ENCODE results near the gene PTGER1. TPM values are rescaled to one million over a fixed set of nuclear protein-coding genes. Genes with fewer than 3 reads are reported as not detected.

The PTGER1 gene
- total and polyA plus RNA-seq, 2 donors (not counting 1 experiment from before 2014, with no cell fraction given), result 0.27 TPM; not detected in 1

DNA sequence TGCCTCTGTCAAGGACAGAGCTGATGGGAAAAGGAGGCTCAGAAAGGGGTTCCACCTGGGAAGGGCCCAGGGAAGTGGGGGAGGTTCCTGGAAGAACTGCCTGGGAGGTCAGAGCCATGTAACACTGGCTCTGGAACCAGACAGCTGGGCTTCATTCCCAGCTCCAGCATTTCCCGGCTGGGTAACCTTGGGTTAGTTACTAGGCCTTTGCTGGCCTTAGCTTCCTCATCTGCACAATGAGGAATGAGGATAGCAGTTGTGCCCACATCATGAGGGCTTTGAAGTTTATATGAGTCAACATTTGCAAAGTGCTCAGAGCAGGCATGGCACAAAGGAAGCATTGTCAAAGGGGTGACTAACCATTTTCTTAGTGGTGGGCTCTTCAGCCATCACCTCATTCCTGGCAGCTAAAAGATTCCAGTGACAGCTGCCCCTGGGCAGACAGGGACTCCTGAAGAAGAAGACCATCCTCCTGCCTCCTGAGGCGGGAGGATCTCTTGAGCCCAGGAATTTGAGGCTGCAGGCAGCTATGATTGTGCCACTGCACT lies 44.8 kb upstream of the PTGER1 start:
- Histone ChIP-seq H3K4me2 (replicated peaks; ENCODE audit: low read depth, low read length, poor library complexity, severe bottlenecking) (no peak overlapping the region), H4K20me1 (ENCODE audit: control insufficient read depth, insufficient read depth, low read length, poor library complexity, severe bottlenecking) (peaks cover 31% of the 10 kb centered on the region), H3K9me3 (ENCODE audit: control extremely low read depth in 1 of 3, control insufficient read depth in 2 of 3, insufficient read depth in 1 of 3, low read length in 2 of 3) (no peaks in the 10 kb centered on the region), H3K27ac (ENCODE audit: low read length in 2 of 2) (peak overlapping the region in 1 of 2 donors; percentile 93), H3K36me3 (replicated peaks in 1 of 2; ENCODE audit: control extremely low read depth in 1 of 2, control insufficient read depth in 1 of 2, extremely low read depth in 1 of 2, insufficient read depth in 2 of 2, low read length in 1 of 2) (peaks cover 0 to 13% of the 10 kb centered on the region in 2 experiments), H3K4me3 (ENCODE audit: control extremely low read depth in 1 of 5, extremely low read depth in 1 of 5, insufficient read depth in 1 of 5, low read depth in 2 of 5, low read length in 4 of 5) (no peak overlapping the region), H3K79me2 (ENCODE audit: control insufficient read depth, insufficient read depth, low read length) (peaks cover 21% of the 10 kb centered on the region), H2AFZ (ENCODE audit: insufficient read depth, low read depth, low read length, poor library complexity, severe bottlenecking) (no peak overlapping the region), H3K4me1 (ENCODE audit: control insufficient read depth in 2 of 2, insufficient read depth in 2 of 2, low read length in 2 of 2) (peaks cover 50 to 55% of the 10 kb centered on the region in 2 donors), H3K27me3 (replicated peaks in 1 of 4; ENCODE audit: control extremely low read depth in 1 of 4, control insufficient read depth in 3 of 4, insufficient read depth in 4 of 4, low read length in 3 of 4) (no peaks in the 10 kb centered on the region), H3K9ac (ENCODE audit: low read length) (no peak overlapping the region)
- Mint-ChIP-seq H3K9me3 (ENCODE audit: insufficient read depth) (no peaks in the 10 kb centered on the region), H3K4me1 (peaks cover 53% of the 10 kb centered on the region), H3K27me3 (no peaks in the 10 kb centered on the region), H3K27ac (peak overlapping the region; percentile 85), H3K4me3 (peak overlapping the region; percentile 73)
- ChIA-PET CTCF (interaction anchor here (2.4 kb wide), 1 partner anchor 36 kb away, joined by 7 read pairs; no protein-coding TSS in a partner anchor), POLR2A (no interaction called here)
- intact Hi-C loops (cut with micrococcal nuclease), result no loop called here
- ATAC-seq (ENCODE audit: low read depth), result no peak
- no peak for DNase-seq
- TF ChIP-seq EZH2 (IDR thresholded peaks at IDR 0.05; ENCODE audit: borderline replicate concordance, insufficient read depth, low read depth, low read length, poor library complexity, severe bottlenecking), result no peak
- TF ChIP-seq, protein P1, sequence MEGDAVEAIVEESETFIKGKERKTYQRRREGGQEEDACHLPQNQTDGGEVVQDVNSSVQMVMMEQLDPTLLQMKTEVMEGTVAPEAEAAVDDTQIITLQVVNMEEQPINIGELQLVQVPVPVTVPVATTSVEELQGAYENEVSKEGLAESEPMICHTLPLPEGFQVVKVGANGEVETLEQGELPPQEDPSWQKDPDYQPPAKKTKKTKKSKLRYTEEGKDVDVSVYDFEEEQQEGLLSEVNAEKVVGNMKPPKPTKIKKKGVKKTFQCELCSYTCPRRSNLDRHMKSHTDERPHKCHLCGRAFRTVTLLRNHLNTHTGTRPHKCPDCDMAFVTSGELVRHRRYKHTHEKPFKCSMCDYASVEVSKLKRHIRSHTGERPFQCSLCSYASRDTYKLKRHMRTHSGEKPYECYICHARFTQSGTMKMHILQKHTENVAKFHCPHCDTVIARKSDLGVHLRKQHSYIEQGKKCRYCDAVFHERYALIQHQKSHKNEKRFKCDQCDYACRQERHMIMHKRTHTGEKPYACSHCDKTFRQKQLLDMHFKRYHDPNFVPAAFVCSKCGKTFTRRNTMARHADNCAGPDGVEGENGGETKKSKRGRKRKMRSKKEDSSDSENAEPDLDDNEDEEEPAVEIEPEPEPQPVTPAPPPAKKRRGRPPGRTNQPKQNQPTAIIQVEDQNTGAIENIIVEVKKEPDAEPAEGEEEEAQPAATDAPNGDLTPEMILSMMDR (IDR thresholded peaks at IDR 0.05), result no peak
- WGBS (ENCODE audit: insufficient coverage), result 100% methylated on average over 2 of the region's 2 CpGs

DNA sequence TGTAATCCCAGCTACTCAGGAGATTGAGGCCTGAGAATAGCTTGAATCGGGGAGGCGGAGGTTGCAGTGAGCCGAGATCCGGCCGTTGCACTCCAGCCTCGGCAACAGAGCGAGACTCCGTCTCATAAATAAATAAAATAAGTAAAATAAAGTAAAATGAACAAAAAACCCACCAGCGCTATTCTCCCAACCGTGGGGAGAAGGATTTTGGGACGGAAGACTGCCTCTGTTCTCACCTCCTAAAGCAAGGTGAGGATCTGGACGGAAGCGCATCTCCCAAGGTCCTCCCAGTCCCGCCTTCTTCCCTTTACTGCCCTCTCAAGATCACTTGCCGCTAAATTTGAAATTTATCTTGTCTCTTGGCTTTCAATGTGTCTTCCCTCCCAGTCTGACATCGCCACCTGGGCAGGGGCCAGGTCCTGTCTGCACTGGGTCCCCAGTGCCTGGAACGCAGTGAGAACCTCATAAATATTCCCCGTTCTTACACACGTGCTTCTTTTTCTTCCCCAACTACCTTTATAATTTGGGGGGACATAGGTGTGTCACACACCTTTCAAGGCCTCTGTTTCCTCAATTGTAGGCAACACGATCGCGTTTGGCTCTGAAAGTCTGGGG lies 44.2 kb upstream of the PTGER1 start:
- H3K4me3 Mint-ChIP-seq, result peak overlapping the region; percentile 73
- ChIA-PET POLR2A (interaction anchor here (0.6 kb wide), 1 partner anchor 62 kb away, joined by 3 read pairs; no protein-coding TSS in a partner anchor), CTCF (no interaction called here)
- H3K9me3 ChIP-seq (ENCODE audit: control extremely low read depth in 1 of 3, control insufficient read depth in 2 of 3, insufficient read depth in 1 of 3, low read length in 2 of 3), result no peaks in the 10 kb centered on the region
- peak overlapping the region in 3 of 5 experiments; percentile 48 to 60 (median 57) for H3K4me3 ChIP-seq (ENCODE audit: control extremely low read depth in 1 of 5, extremely low read depth in 1 of 5, insufficient read depth in 1 of 5, low read depth in 2 of 5, low read length in 4 of 5)
- intact Hi-C loops (cut with micrococcal nuclease), result no loop called here
- no peaks in the 10 kb centered on the region for H3K9me3 Mint-ChIP-seq (ENCODE audit: insufficient read depth)
- H3K4me1 Mint-ChIP-seq, result peaks cover 58% of the 10 kb centered on the region
- TF ChIP-seq, protein P1 (IDR thresholded peaks at IDR 0.05), result no peak
- no peak for TF ChIP-seq EZH2 (IDR thresholded peaks at IDR 0.05; ENCODE audit: borderline replicate concordance, insufficient read depth, low read depth, low read length, poor library complexity, severe bottlenecking)
- peak overlapping the region; percentile 85 to 93 for H3K27ac ChIP-seq (ENCODE audit: low read length in 2 of 2)
- peak overlapping the region; percentile 93 for H3K4me2 ChIP-seq (replicated peaks; ENCODE audit: low read depth, low read length, poor library complexity, severe bottlenecking)
- peak overlapping the region; percentile 56 for H3K9ac ChIP-seq (ENCODE audit: low read length)
- peaks cover 0 to 19% of the 10 kb centered on the region in 2 experiments for H3K36me3 ChIP-seq (replicated peaks in 1 of 2; ENCODE audit: control extremely low read depth in 1 of 2, control insufficient read depth in 1 of 2, extremely low read depth in 1 of 2, insufficient read depth in 2 of 2, low read length in 1 of 2)
- H3K27ac Mint-ChIP-seq, result peak overlapping the region; percentile 85
- H3K27me3 ChIP-seq (replicated peaks in 1 of 4; ENCODE audit: control extremely low read depth in 1 of 4, control insufficient read depth in 3 of 4, insufficient read depth in 4 of 4, low read length in 3 of 4), result no peaks in the 10 kb centered on the region
- H3K27me3 Mint-ChIP-seq, result no peaks in the 10 kb centered on the region
- peaks cover 21% of the 10 kb centered on the region for H3K79me2 ChIP-seq (ENCODE audit: control insufficient read depth, insufficient read depth, low read length)
- peak overlapping the region; percentile 76 for H2AFZ ChIP-seq (ENCODE audit: insufficient read depth, low read depth, low read length, poor library complexity, severe bottlenecking)
- no peak for ATAC-seq (ENCODE audit: low read depth)
- WGBS (ENCODE audit: insufficient coverage), result 100% methylated on average over 11 of the region's 22 CpGs
- H4K20me1 ChIP-seq (ENCODE audit: control insufficient read depth, insufficient read depth, low read length, poor library complexity, severe bottlenecking), result peaks cover 37% of the 10 kb centered on the region
- H3K4me1 ChIP-seq (ENCODE audit: control insufficient read depth in 2 of 2, insufficient read depth in 2 of 2, low read length in 2 of 2), result peaks cover 56 to 60% of the 10 kb centered on the region in 2 donors
- no peak for DNase-seq
